ENCODE measurements around the gene TRPM4.

- TF ChIP-seq, protein P1, sequence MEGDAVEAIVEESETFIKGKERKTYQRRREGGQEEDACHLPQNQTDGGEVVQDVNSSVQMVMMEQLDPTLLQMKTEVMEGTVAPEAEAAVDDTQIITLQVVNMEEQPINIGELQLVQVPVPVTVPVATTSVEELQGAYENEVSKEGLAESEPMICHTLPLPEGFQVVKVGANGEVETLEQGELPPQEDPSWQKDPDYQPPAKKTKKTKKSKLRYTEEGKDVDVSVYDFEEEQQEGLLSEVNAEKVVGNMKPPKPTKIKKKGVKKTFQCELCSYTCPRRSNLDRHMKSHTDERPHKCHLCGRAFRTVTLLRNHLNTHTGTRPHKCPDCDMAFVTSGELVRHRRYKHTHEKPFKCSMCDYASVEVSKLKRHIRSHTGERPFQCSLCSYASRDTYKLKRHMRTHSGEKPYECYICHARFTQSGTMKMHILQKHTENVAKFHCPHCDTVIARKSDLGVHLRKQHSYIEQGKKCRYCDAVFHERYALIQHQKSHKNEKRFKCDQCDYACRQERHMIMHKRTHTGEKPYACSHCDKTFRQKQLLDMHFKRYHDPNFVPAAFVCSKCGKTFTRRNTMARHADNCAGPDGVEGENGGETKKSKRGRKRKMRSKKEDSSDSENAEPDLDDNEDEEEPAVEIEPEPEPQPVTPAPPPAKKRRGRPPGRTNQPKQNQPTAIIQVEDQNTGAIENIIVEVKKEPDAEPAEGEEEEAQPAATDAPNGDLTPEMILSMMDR (conservative IDR thresholded peaks at IDR 0.05; ENCODE audit: low read length), result peak; percentile 71
- no peak for TF ChIP-seq EZH2phosphoT487 (IDR thresholded peaks at IDR 0.05; ENCODE audit: borderline replicate concordance)
Measured at GRCh38 chr19:49224879-49225278, 67.3 kb downstream of the TRPM4 start.

Data from Loucy (cell line).